ENCODE measurements around the gene VOPP1.

The VOPP1 gene

DNA sequence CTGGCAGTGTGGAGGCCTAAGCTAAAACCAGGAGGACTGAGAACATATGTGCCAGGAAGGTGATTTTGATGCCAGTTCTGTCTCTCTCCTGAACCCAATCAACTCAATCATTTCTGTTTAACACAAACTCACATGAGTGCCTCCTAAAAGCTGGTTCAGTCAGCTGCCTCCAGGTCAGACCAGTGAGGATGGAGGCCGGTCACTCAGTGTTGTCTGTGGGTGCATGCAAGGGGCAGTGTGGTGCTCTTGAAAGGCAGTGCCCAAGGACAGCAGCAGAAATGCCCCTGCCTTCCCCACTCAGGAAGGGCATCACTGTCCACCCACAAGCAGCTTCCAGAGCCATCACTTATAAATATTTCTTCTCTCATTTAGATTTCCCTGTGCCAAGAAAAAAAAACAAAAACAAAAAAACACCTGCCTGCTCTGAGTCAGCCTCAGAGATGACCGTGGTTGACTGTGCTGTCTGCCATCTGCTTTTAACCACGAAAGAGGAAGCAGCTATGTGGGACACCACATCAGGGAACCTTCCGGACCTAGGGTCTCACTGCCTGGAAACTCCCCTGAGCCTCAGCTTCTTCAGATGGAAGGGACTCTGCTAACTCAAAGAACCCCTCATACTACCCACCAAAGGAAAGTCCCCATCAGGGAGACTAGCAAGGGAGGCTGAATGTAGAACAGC is 39.1 kb downstream of the VOPP1 start:
- TF ChIP-seq, protein P1, sequence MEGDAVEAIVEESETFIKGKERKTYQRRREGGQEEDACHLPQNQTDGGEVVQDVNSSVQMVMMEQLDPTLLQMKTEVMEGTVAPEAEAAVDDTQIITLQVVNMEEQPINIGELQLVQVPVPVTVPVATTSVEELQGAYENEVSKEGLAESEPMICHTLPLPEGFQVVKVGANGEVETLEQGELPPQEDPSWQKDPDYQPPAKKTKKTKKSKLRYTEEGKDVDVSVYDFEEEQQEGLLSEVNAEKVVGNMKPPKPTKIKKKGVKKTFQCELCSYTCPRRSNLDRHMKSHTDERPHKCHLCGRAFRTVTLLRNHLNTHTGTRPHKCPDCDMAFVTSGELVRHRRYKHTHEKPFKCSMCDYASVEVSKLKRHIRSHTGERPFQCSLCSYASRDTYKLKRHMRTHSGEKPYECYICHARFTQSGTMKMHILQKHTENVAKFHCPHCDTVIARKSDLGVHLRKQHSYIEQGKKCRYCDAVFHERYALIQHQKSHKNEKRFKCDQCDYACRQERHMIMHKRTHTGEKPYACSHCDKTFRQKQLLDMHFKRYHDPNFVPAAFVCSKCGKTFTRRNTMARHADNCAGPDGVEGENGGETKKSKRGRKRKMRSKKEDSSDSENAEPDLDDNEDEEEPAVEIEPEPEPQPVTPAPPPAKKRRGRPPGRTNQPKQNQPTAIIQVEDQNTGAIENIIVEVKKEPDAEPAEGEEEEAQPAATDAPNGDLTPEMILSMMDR (IDR thresholded peaks at IDR 0.05; ENCODE audit: insufficient read depth, low read length, missing control alignments), result no peak
- CTCF ChIA-PET, result interaction anchor here (1.0 to 1.6 kb wide), 7 partner anchors 9 to 759 kb away, joined by 3 to 5 read pairs (median 3); no protein-coding TSS in a partner anchor
- no peak overlapping the region for H3K4me3 ChIP-seq (ENCODE audit: low read depth, low read length)
- DNase-seq (ENCODE audit: low read depth, low spot score), result no peak
- POLR2A ChIA-PET, result interaction anchor here (1.9 kb wide), 1 partner anchor 13 kb away, joined by 16 read pairs; no protein-coding TSS in a partner anchor

- DNase-seq (ENCODE audit: low read depth, low spot score), result no peak
- TF ChIP-seq, protein P1 (IDR thresholded peaks at IDR 0.05; ENCODE audit: insufficient read depth, low read length, missing control alignments), result no peak
- ChIA-PET POLR2A (no interaction called here), CTCF (interaction anchor here (0.9 to 1.8 kb wide), 7 partner anchors 8 to 252 kb away, joined by 3 to 5 read pairs (median 3); no protein-coding TSS in a partner anchor)
- H3K4me3 ChIP-seq (ENCODE audit: low read depth, low read length), result no peak overlapping the region
Observed at GRCh38 chr7:55532150-55532917, 40.0 kb downstream of the VOPP1 start.

DNA sequence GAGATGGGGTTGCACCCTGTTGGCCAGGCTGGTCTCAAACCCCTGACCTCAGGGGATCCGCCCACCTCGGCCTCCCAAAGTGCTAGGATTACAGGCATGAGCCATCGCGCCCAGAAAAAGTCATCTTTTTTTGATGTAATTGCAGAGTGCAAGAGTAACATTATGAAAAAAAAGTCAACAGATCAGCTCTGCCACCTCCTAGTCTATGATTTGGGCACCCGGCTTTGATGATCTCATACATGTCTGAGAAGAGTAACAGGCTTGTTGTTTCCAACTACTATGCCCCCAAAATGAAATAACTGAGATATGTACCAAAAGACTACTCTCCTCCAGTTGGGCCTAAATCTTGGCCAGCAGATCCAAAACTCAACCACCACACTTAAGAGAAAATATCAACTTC is 40.8 kb downstream of the VOPP1 start:
- no peak overlapping the region for H3K4me3 ChIP-seq (ENCODE audit: low read depth, low read length)
- ChIA-PET POLR2A (no interaction called here), CTCF (interaction anchor here (0.9 to 1.8 kb wide), 3 partner anchors 10 to 251 kb away, joined by 3 to 5 read pairs (median 3); no protein-coding TSS in a partner anchor)

DNA sequence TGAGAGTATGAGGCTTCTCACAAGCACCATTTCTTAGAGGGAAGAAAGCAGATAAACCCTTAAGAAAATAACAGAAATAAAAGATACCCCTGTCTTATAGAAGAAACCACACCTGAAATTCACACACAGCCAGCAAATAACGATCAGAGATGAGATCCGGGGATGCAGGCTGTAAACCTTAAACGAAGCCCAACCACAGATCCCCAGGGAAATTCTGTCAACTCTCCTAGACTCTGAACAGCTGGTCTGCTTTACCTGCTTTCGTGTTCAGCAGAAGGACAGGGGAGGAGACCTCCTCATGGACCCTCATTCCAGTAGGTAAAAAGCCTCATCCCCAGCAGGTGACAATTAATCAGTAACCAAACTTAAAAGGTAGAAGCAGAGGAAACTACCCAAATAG is 45.0 kb downstream of the VOPP1 start:
- POLR2A ChIA-PET, result no interaction called here
- CTCF ChIA-PET, result no interaction called here
- no peak overlapping the region for H3K4me3 ChIP-seq (ENCODE audit: low read depth, low read length)
- DNase-seq (ENCODE audit: low read depth, low spot score), result no peak
- TF ChIP-seq, protein P1 (IDR thresholded peaks at IDR 0.05; ENCODE audit: insufficient read depth, low read length, missing control alignments), result no peak

More for the DNA sequence above, 40.8 kb downstream of the VOPP1 start:
- TF ChIP-seq, protein P1 (IDR thresholded peaks at IDR 0.05; ENCODE audit: insufficient read depth, low read length, missing control alignments), result no peak
- DNase-seq (ENCODE audit: low read depth, low spot score), result no peak

DNA sequence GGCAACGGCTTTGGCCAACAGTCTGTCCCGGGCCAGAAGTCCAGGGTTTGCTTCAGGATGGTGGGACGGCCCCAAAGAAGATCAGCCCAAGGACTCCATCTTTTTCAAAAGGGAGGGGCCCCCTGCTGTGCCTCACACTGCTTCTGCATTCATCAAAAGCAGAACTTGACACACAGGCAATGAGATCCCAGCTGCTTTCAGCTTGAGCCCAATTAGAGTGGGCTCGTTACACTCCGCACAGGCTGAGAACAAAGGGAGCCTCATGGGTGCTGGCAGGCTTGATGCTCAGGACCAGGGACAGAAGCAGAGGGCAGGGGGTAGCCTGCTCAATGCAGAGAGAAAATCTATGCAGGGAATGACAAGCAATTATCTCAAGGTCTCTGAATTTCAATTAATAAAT is 45.5 kb downstream of the VOPP1 start:
- DNase-seq (ENCODE audit: low read depth, low spot score), result no peak
- POLR2A ChIA-PET, result no interaction called here
- TF ChIP-seq, protein P1 (IDR thresholded peaks at IDR 0.05; ENCODE audit: insufficient read depth, low read length, missing control alignments), result no peak
- H3K4me3 ChIP-seq (ENCODE audit: low read depth, low read length), result no peak overlapping the region
- CTCF ChIA-PET, result no interaction called here

- ChIA-PET POLR2A (no interaction called here), CTCF (no interaction called here)
- no peak for DNase-seq (ENCODE audit: low read depth, low spot score)
- TF ChIP-seq, protein P1 (IDR thresholded peaks at IDR 0.05; ENCODE audit: insufficient read depth, low read length, missing control alignments), result no peak
- no peak overlapping the region for H3K4me3 ChIP-seq (ENCODE audit: low read depth, low read length)
Observed at GRCh38 chr7:55526329-55526728, 46.0 kb downstream of the VOPP1 start.
